Measurements from ENCODE around the gene TMED5. TPM values are rescaled to one million over a fixed set of nuclear protein-coding genes. Genes with fewer than 3 reads are reported as not detected.

Gene TMED5
- total and polyA plus RNA-seq, 2 experiments from 2014 or later: 25.0 to 45.2 TPM

DNA sequence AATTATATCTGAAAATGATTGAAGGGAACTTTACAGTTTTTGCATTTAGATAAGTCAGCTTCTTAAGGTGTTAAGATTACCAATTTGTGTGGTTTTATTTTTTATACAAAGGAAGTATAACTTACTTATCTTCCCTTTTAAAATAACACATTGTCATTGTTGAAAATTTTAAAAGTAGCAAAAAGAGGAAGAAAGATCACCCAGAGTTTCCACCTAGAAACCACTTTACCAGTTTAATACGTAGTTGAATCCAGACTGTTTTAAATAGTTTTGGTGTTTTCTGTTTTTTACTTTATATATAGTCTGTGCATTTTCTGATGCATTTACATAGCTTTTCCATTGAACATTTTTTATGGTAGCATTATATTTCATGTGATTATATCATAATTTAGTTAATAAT is 6.5 kb upstream of the TMED5 start:
- 0 out of 2 replicates have a peak, but pooled peaks cover 2% of the 10 kb centered on the region for H4K20me1 ChIP-seq (replicated peaks; ENCODE audit: insufficient read depth)
- no peak for DNase-seq (ENCODE audit: low spot score)
- H3K4me3 ChIP-seq: no peak overlapping the region
- H3K27ac Mint-ChIP-seq: no peak overlapping the region
- H3K4me2 ChIP-seq: no peak overlapping the region
- peaks cover 25% of the 10 kb centered on the region for H3K79me2 ChIP-seq (replicated peaks; ENCODE audit: insufficient read depth)
- no peak overlapping the region for H2AFZ ChIP-seq
- no peaks in the 10 kb centered on the region for H3K9me3 Mint-ChIP-seq
- TF ChIP-seq, protein P1, sequence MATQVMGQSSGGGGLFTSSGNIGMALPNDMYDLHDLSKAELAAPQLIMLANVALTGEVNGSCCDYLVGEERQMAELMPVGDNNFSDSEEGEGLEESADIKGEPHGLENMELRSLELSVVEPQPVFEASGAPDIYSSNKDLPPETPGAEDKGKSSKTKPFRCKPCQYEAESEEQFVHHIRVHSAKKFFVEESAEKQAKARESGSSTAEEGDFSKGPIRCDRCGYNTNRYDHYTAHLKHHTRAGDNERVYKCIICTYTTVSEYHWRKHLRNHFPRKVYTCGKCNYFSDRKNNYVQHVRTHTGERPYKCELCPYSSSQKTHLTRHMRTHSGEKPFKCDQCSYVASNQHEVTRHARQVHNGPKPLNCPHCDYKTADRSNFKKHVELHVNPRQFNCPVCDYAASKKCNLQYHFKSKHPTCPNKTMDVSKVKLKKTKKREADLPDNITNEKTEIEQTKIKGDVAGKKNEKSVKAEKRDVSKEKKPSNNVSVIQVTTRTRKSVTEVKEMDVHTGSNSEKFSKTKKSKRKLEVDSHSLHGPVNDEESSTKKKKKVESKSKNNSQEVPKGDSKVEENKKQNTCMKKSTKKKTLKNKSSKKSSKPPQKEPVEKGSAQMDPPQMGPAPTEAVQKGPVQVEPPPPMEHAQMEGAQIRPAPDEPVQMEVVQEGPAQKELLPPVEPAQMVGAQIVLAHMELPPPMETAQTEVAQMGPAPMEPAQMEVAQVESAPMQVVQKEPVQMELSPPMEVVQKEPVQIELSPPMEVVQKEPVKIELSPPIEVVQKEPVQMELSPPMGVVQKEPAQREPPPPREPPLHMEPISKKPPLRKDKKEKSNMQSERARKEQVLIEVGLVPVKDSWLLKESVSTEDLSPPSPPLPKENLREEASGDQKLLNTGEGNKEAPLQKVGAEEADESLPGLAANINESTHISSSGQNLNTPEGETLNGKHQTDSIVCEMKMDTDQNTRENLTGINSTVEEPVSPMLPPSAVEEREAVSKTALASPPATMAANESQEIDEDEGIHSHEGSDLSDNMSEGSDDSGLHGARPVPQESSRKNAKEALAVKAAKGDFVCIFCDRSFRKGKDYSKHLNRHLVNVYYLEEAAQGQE (IDR thresholded peaks at IDR 0.05; ENCODE audit: unreplicated experiment): no peak
- TF ChIP-seq ZNF114 (CRISPR knock-in tag; IDR thresholded peaks at IDR 0.05) (no peak), CREB1 (CRISPR knock-in tag; IDR thresholded peaks at IDR 0.05; ENCODE audit: low read depth) (no peak), POLR2AphosphoS5 (IDR thresholded peaks at IDR 0.05; ENCODE audit: low read depth) (no peak), ZNF331 (CRISPR knock-in tag; IDR thresholded peaks at IDR 0.05; ENCODE audit: low read depth) (no peak), EZH2 (IDR thresholded peaks at IDR 0.05; ENCODE audit: low read depth, unreplicated experiment) (no peak), STAT1 (IDR thresholded peaks at IDR 0.05; ENCODE audit: unreplicated experiment) (no peak), NANOG (IDR thresholded peaks at IDR 0.05; ENCODE audit: borderline replicate concordance) (no peak), CTCF (conservative IDR thresholded peaks at IDR 0.05; ENCODE audit: low read depth in 2 of 2) (no peak), EZH2phosphoT487 (IDR thresholded peaks at IDR 0.05; ENCODE audit: unreplicated experiment) (no peak), JUNB (IDR thresholded peaks at IDR 0.05; ENCODE audit: unreplicated experiment) (no peak)
- TF ChIP-seq, protein P2, sequence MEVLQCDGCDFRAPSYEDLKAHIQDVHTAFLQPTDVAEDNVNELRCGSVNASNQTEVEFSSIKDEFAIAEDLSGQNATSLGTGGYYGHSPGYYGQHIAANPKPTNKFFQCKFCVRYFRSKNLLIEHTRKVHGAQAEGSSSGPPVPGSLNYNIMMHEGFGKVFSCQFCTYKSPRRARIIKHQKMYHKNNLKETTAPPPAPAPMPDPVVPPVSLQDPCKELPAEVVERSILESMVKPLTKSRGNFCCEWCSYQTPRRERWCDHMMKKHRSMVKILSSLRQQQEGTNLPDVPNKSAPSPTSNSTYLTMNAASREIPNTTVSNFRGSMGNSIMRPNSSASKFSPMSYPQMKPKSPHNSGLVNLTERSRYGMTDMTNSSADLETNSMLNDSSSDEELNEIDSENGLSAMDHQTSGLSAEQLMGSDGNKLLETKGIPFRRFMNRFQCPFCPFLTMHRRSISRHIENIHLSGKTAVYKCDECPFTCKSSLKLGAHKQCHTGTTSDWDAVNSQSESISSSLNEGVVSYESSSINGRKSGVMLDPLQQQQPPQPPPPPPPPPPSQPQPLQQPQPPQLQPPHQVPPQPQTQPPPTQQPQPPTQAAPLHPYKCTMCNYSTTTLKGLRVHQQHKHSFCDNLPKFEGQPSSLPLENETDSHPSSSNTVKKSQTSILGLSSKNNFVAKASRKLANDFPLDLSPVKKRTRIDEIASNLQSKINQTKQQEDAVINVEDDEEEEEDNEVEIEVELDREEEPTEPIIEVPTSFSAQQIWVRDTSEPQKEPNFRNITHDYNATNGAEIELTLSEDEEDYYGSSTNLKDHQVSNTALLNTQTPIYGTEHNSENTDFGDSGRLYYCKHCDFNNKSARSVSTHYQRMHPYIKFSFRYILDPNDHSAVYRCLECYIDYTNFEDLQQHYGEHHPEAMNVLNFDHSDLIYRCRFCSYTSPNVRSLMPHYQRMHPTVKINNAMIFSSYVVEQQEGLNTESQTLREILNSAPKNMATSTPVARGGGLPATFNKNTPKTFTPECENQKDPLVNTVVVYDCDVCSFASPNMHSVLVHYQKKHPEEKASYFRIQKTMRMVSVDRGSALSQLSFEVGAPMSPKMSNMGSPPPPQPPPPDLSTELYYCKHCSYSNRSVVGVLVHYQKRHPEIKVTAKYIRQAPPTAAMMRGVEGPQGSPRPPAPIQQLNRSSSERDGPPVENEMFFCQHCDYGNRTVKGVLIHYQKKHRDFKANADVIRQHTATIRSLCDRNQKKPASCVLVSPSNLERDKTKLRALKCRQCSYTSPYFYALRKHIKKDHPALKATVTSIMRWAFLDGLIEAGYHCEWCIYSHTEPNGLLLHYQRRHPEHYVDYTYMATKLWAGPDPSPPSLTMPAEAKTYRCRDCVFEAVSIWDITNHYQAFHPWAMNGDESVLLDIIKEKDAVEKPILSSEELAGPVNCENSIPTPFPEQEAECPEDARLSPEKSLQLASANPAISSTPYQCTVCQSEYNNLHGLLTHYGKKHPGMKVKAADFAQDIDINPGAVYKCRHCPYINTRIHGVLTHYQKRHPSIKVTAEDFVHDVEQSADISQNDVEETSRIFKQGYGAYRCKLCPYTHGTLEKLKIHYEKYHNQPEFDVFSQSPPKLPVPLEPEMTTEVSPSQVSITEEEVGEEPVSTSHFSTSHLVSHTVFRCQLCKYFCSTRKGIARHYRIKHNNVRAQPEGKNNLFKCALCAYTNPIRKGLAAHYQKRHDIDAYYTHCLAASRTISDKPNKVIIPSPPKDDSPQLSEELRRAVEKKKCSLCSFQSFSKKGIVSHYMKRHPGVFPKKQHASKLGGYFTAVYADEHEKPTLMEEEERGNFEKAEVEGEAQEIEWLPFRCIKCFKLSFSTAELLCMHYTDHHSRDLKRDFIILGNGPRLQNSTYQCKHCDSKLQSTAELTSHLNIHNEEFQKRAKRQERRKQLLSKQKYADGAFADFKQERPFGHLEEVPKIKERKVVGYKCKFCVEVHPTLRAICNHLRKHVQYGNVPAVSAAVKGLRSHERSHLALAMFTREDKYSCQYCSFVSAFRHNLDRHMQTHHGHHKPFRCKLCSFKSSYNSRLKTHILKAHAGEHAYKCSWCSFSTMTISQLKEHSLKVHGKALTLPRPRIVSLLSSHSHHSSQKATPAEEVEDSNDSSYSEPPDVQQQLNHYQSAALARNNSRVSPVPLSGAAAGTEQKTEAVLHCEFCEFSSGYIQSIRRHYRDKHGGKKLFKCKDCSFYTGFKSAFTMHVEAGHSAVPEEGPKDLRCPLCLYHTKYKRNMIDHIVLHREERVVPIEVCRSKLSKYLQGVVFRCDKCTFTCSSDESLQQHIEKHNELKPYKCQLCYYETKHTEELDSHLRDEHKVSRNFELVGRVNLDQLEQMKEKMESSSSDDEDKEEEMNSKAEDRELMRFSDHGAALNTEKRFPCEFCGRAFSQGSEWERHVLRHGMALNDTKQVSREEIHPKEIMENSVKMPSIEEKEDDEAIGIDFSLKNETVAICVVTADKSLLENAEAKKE (CRISPR knock-in tag; IDR thresholded peaks at IDR 0.05): no peak
- TF ChIP-seq, protein P3, sequence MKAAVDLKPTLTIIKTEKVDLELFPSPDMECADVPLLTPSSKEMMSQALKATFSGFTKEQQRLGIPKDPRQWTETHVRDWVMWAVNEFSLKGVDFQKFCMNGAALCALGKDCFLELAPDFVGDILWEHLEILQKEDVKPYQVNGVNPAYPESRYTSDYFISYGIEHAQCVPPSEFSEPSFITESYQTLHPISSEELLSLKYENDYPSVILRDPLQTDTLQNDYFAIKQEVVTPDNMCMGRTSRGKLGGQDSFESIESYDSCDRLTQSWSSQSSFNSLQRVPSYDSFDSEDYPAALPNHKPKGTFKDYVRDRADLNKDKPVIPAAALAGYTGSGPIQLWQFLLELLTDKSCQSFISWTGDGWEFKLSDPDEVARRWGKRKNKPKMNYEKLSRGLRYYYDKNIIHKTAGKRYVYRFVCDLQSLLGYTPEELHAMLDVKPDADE (IDR thresholded peaks at IDR 0.05): no peak
- H3K27ac ChIP-seq (ENCODE audit: low read depth): no peak overlapping the region
- H3K27me3 Mint-ChIP-seq (ENCODE audit: insufficient read depth, low read depth, poor library complexity): peaks cover 3% of the 10 kb centered on the region
- H3K4me3 Mint-ChIP-seq: no peak overlapping the region
- peaks cover 12% of the 10 kb centered on the region; the same call in 2 of the 3 replicates for H3K4me1 Mint-ChIP-seq
- no peaks in the 10 kb centered on the region for H3F3A ChIP-seq (replicated peaks; ENCODE audit: low read depth)
- no peaks in the 10 kb centered on the region; the same call in 1 of the 2 replicates for H3K4me1 ChIP-seq (ENCODE audit: insufficient read depth)
- no peaks in the 10 kb centered on the region for H3K9me2 ChIP-seq (ENCODE audit: insufficient read depth)
- peaks cover 3% of the 10 kb centered on the region; the same call in 1 of the 2 replicates for H3K36me3 ChIP-seq (ENCODE audit: insufficient read depth)
- no peak for ATAC-seq
- peaks cover 14% of the 10 kb centered on the region for H3K36me3 Mint-ChIP-seq (ENCODE audit: low read depth)
- no peaks in the 10 kb centered on the region for H3K27me3 ChIP-seq (ENCODE audit: insufficient read depth)
